GM19324 (cell line): ENCODE measurements around the gene OVAAL.

ENCODE experiments used
- ATAC-seq: cut with Tn5 transposase; IDR thresholded peaks from one replicate; pipeline ENCODE4 v1.9.1; 2021; ENCODE audit warnings: mild to moderate bottlenecking, moderate library complexity; ENCODE audit not compliant: unreplicated experiment, low FRiP score

Gene OVAAL

GRCh38 chr1:180601512-180601911, 42.7 kb downstream of the OVAAL start:
- no peak for ATAC-seq

GRCh38 chr1:180603223-180603849, 44.6 kb downstream of the OVAAL start:
- no peak for ATAC-seq

- no peak for ATAC-seq
Observed at GRCh38 chr1:180603850-180604226, 45.1 kb downstream of the OVAAL start.

GRCh38 chr1:180606155-180606554, 47.4 kb downstream of the OVAAL start:
- ATAC-seq = no peak

- ATAC-seq = no peak
Observed at GRCh38 chr1:180609643-180610555, 51.1 kb downstream of the OVAAL start.

GRCh38 chr1:180610556-180611015, 51.8 kb downstream of the OVAAL start:
- no peak for ATAC-seq

- ATAC-seq = no peak
Observed at GRCh38 chr1:180611016-180611930, 52.5 kb downstream of the OVAAL start.

GRCh38 chr1:180612632-180613031, 53.9 kb downstream of the OVAAL start:
- ATAC-seq = no peak

GRCh38 chr1:180614730-180615129, 56.0 kb downstream of the OVAAL start:
- ATAC-seq = no peak

GRCh38 chr1:180615493-180616290, 56.9 kb downstream of the OVAAL start:
- ATAC-seq = no peak
